Upper lobe of left lung (tissue), 4 donors: ENCODE results near the gene CHRNA10.

ENCODE experiments used
- CTCF ChIP-seq, 6 experiments: fragments of 450-650 bp in 4 of 6; fragments of 200-600 bp in 2 of 6; sonication (generic) in 2 of 6; IDR thresholded peaks; one replicate each; pipeline ENCODE4 v1.5.1; 2016 to 2019; ENCODE audit warnings: antibody characterized with exemption in 6 of 6
- EP300 ChIP-seq, 4 donors: sonication (generic); formaldehyde crosslinking; IDR thresholded peaks; one replicate each; pipeline ENCODE4 v1.5.1; 2017; ENCODE audit warnings: antibody characterized with exemption in 4 of 4, control low read depth in 2 of 4

GRCh38 chr11:3645552-3645951, 25.6 kb downstream of the CHRNA10 start:
- no peak for TF ChIP-seq EP300 (IDR thresholded peaks at IDR 0.05)
- TF ChIP-seq CTCF (IDR thresholded peaks at IDR 0.05) = no peak
